ENCODE results near the gene NR3C1.

- no peak for TF ChIP-seq POLR2A (IDR thresholded peaks at IDR 0.05; ENCODE audit: low read depth, low read length)
- TF ChIP-seq POLR2AphosphoS5 (IDR thresholded peaks at IDR 0.05; ENCODE audit: low read depth, low read length): no peak
- TF ChIP-seq TAF1 (IDR thresholded peaks at IDR 0.05; ENCODE audit: low read depth, low read length): no peak
- no peak for TF ChIP-seq PAX5 (IDR thresholded peaks at IDR 0.05; ENCODE audit: insufficient read depth, low read length, severe bottlenecking)
- TF ChIP-seq SPI1 (IDR thresholded peaks at IDR 0.05; ENCODE audit: low read depth, low read length): no peak
- no peak for TF ChIP-seq POU2F2 (IDR thresholded peaks at IDR 0.05; ENCODE audit: low read depth, low read length)
Observed at GRCh38 chr5:143356855-143357583, 46.5 kb downstream of the NR3C1 start.

All from GM12891 (cell line).